Left ventricle myocardium superior (tissue), 1 donor: ENCODE measurements around the gene MAGIX. TPM values are rescaled to one million over a fixed set of nuclear protein-coding genes. Genes with fewer than 3 reads are reported as not detected.
"Not testable (repeated sequence)": the region's sequence is repeated elsewhere in the genome, so short reads cannot be mapped to it uniquely, and the experiment has no call there.

Experiments
- ATAC-seq: fragments of 200-7000 bp; cut with Tn5 transposase; one replicate; pipeline ENCODE4 v1.9.1; 2020; ENCODE audit warnings: mild to moderate bottlenecking, moderate library complexity
- DNase-seq: peaks from one replicate; pipeline ENCODE4 v3.0.0-alpha.2; 2020
- intact Hi-C: fragments of 100-400 bp; cut with micrococcal nuclease; formaldehyde crosslinking; loops from one replicate; pipeline ENCODE4 v1.11.0; 2022
- total RNA-seq: library from RNA; stranded (reverse); fragmentation: NEBNext Ultra II Directional; extraction: Animal tissue kit (Norgen Biotek cat#: 25700); gene quantifications from one replicate; pipeline ENCODE4 v1.2.1, GENCODE V29; 2021
- donor health status: DM: no; HTN: yes; CAD: no; lungs with severe emphysema.

MAGIX gene
- total RNA-seq, 1 donor from 2014 or later, result 3.8 TPM

GRCh38 chrX:49155900-49156837 is 6.4 kb upstream of the MAGIX start:
- DNase-seq (peak; percentile 96), ATAC-seq (peak; percentile 95)
- intact Hi-C loops, result no loop called here

GRCh38 chrX:49157194-49157593 is 5.4 kb upstream of the MAGIX start:
- intact Hi-C loops, result no loop called here
- ATAC-seq, result no peak
- no peak for DNase-seq

- intact Hi-C loops, result no loop called here
- DNase-seq, result no peak
- no peak for ATAC-seq
Observed at GRCh38 chrX:49160908-49161307, 1.6 kb upstream of the MAGIX start.

- intact Hi-C loops, result no loop called here
- ATAC-seq, result no peak
- no peak for DNase-seq
Observed at GRCh38 chrX:49161632-49162031, 926 bp upstream of the MAGIX start.

- ATAC-seq, result peak; percentile 65
- DNase-seq, result peak; percentile 94
- intact Hi-C loops, result no loop called here
Observed at GRCh38 chrX:49163555-49164419, 1.2 kb downstream of the MAGIX start.

- intact Hi-C loops, result no loop called here
- ATAC-seq (no peak), DNase-seq (no peak)
Observed at GRCh38 chrX:49164589-49165360, 2.2 kb downstream of the MAGIX start.

GRCh38 chrX:49165901-49166881 is 3.6 kb downstream of the MAGIX start:
- DNase-seq (peak; percentile 84), ATAC-seq (peak; percentile 56)
- intact Hi-C loops, result no loop called here

- peak; percentile 74 for ATAC-seq
- peak; percentile 86 for DNase-seq
- intact Hi-C loops, result no loop called here
Observed at GRCh38 chrX:49166914-49167739, 4.6 kb downstream of the MAGIX start.

- no peak for ATAC-seq
- intact Hi-C loops, result no loop called here
- DNase-seq, result no peak
Observed at GRCh38 chrX:49167740-49168108, 5.2 kb downstream of the MAGIX start.

- ATAC-seq (peak; percentile 41), DNase-seq (peak; percentile 65)
- intact Hi-C loops, result no loop called here
Observed at GRCh38 chrX:49171752-49172279, 9.3 kb downstream of the MAGIX start, which contains the start of gene PLP2. PLP2 (plus strand) TSS chrX:49171898; CDS start chrX:49172001, 103 bp downstream.

- DNase-seq (peak; percentile 84), ATAC-seq (peak; percentile 79)
- intact Hi-C loops, result no loop called here
Observed at GRCh38 chrX:49172280-49172780, 9.8 kb downstream of the MAGIX start.

GRCh38 chrX:49173544-49173943 is 11.0 kb downstream of the MAGIX start:
- intact Hi-C loops, ATAC-seq, DNase-seq: not testable (repeated sequence)

- intact Hi-C loops, result no loop called here
- DNase-seq, result no peak
- no peak for ATAC-seq
Observed at GRCh38 chrX:49174723-49175122, 12.2 kb downstream of the MAGIX start.

GRCh38 chrX:49175435-49176274 is 13.1 kb downstream of the MAGIX start:
- ATAC-seq (no peak), DNase-seq (no peak)
- intact Hi-C loops, result no loop called here

GRCh38 chrX:49176421-49177326 is 14.1 kb downstream of the MAGIX start:
- ATAC-seq, result peak; percentile 9

More at GRCh38 chrX:49176421-49177326, 14.1 kb downstream of the MAGIX start:
- intact Hi-C loops, result no loop called here
- DNase-seq, result no peak
